22Rv1 (cell line): Measurements from ENCODE around the gene MAP2K2.

ENCODE experiments used
- CTCF ChIP-seq: fragments of 450-650 bp; IDR thresholded peaks from 2 replicates; pipeline ENCODE4 v1.5.1; 2017; ENCODE audit warnings: mild to moderate bottlenecking
- ZFX ChIP-seq: fragments of 450-650 bp; IDR thresholded peaks from 2 replicates; pipeline ENCODE4 v1.6.1; 2017; ENCODE audit warnings: antibody characterized with exemption, borderline replicate concordance

DNA sequence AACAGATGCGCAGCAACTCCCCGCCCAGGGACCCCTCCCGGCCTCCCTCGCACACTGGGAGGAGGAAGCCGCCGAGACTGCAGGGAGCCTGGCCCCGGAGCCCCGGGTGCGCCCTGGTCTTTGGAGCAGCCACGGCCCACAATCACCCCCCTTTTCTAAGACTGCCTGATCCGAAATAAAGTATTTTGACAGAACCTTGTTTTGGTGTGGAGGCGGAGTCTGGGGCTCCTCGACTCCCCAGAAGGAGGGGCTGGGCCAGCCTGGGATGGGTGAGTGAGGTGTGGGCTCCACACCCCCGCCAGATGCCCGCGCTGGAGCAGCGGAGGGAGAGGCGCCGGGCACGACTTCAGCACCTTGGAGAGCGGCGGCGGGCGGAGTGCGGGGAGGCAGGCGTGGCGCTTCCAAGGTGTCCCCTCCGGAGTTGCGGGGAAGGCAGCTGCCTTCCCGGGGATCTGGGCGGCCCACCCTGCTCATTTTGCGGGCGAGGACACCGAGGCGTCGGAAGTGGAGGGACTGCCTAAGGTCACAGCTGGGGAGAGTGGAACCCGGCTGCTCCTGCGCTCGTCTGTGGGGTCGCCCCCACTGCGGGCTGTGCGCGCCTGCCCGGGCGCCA lies 49.0 kb upstream of the MAP2K2 start:
- TF ChIP-seq CTCF = no peak
- TF ChIP-seq ZFX = no peak
